IMR-90 (cell line): ENCODE measurements around the gene UBL7. TPM values are rescaled to one million over a fixed set of nuclear protein-coding genes. Genes with fewer than 3 reads are reported as not detected.

Experiments
- ATAC-seq: fragments of 200-7000 bp; cut with Tn5 transposase; 2 replicates; pipeline ENCODE4 v1.9.1; 2020; ENCODE audit warnings: low read depth, mild to moderate bottlenecking, moderate library complexity
- BruUV-seq: library from RNA; stranded (reverse); fragments of 400-500 nt; replicated peaks from 2 replicates; lab custom pipeline; 2021; lab: Mats Ljungman, UMichigan
- CTCF ChIA-PET: fragments of 300-600 bp; formaldehyde crosslinking; extraction: SDS; loops from one replicate; lab custom pipeline; 2021; ENCODE audit warnings: antibody characterized with exemption; lab: Yijun Ruan, JAX
- POLR2A ChIA-PET: fragments of 300-600 bp; sonication (Branson Sonifier 250); formaldehyde crosslinking; loops from one replicate; lab custom pipeline; 2022; ENCODE audit warnings: antibody characterized with exemption; ENCODE audit not compliant: unreplicated experiment; lab: Charles Lee
- DNase-seq: peaks from one replicate; pipeline ENCODE4 v3.0.0; 2013
- H2AFZ ChIP-seq: replicated peaks from 2 replicates; pipeline ENCODE3; 2013; ENCODE audit warnings: low read length, mild to moderate bottlenecking; ENCODE audit not compliant: poor library complexity
- H2AK5ac ChIP-seq: 2 replicates; pipeline ENCODE4 v1.6.1; 2013; ENCODE audit warnings: low read depth, low read length, inconsistent platforms
- H2AK9ac ChIP-seq: replicated peaks from 2 replicates; pipeline ENCODE3; 2013; ENCODE audit warnings: mild to moderate bottlenecking, low read depth, low read length, moderate library complexity; ENCODE audit not compliant: poor library complexity
- H2BK120ac ChIP-seq: 2 replicates; pipeline ENCODE4 v1.6.1; 2013; ENCODE audit warnings: low read depth, low read length, inconsistent platforms
- H2BK15ac ChIP-seq: 3 replicates; pipeline ENCODE4 v1.6.1; 2013; ENCODE audit warnings: low read depth, low read length, inconsistent platforms
- H2BK20ac ChIP-seq: 2 replicates; pipeline ENCODE4 v1.6.1; 2013; ENCODE audit warnings: low read depth, mild to moderate bottlenecking, inconsistent platforms, low read length, moderate library complexity
- H2BK5ac ChIP-seq: 2 replicates; pipeline ENCODE4 v1.6.1; 2013; ENCODE audit warnings: mild to moderate bottlenecking, low read depth, low read length, inconsistent platforms; ENCODE audit not compliant: poor library complexity, severe bottlenecking
- H3K14ac ChIP-seq: replicated peaks from 2 replicates; pipeline ENCODE4 v1.6.1; 2013; ENCODE audit warnings: low read depth, low read length, inconsistent platforms
- H3K18ac ChIP-seq: 2 replicates; pipeline ENCODE4 v1.6.1; 2013; ENCODE audit warnings: low read depth, low read length, control low read depth
- H3K23ac ChIP-seq: 2 replicates; pipeline ENCODE4 v1.6.1; 2013; ENCODE audit warnings: low read depth, low read length, inconsistent platforms
- H3K27ac ChIP-seq: 2 replicates; pipeline ENCODE4 v1.5.1; 2013; ENCODE audit warnings: mild to moderate bottlenecking, control low read depth, low read length; ENCODE audit not compliant: insufficient read depth
- H3K27me3 ChIP-seq: 2 replicates; pipeline ENCODE4 v1.6.1; 2013; ENCODE audit warnings: low read length; ENCODE audit not compliant: control insufficient read depth, insufficient read depth
- H3K36me3 ChIP-seq: 2 replicates; pipeline ENCODE4 v1.6.1; 2013; ENCODE audit warnings: low read length, mixed read lengths; ENCODE audit not compliant: control insufficient read depth, insufficient read depth
- H3K4ac ChIP-seq: 2 replicates; pipeline ENCODE4 v1.6.1; 2013; ENCODE audit warnings: low read depth, low read length, inconsistent platforms
- H3K4me1 ChIP-seq: 2 replicates; pipeline ENCODE4 v1.6.1; 2013; ENCODE audit warnings: low read length, mixed read lengths; ENCODE audit not compliant: control insufficient read depth, insufficient read depth
- H3K4me2 ChIP-seq: 2 replicates; pipeline ENCODE4 v1.6.1; 2013; ENCODE audit warnings: low read depth, mild to moderate bottlenecking, control low read depth, low read length, moderate library complexity
- H3K4me3 ChIP-seq: 2 replicates; pipeline ENCODE4 v1.5.1; 2013; ENCODE audit warnings: low read depth, mild to moderate bottlenecking, control low read depth, low read length, moderate library complexity; ENCODE audit not compliant: insufficient read depth
- H3K56ac ChIP-seq: 2 replicates; pipeline ENCODE4 v1.6.1; 2013; ENCODE audit warnings: low read length, inconsistent platforms; ENCODE audit not compliant: insufficient read depth; ENCODE audit errors: extremely low read depth
- H3K79me1 ChIP-seq, 2 experiments: 2 replicates each; pipeline ENCODE4 v1.6.1; 2013; ENCODE audit warnings: low read length in 2 of 2, inconsistent platforms in 1 of 2, low read depth in 1 of 2
- H3K9ac ChIP-seq: 2 replicates; pipeline ENCODE4 v1.6.1; 2013; ENCODE audit warnings: low read depth, low read length, control low read depth
- H3K9me1 ChIP-seq: 2 replicates; pipeline ENCODE4 v1.6.1; 2013; ENCODE audit warnings: low read length, inconsistent platforms; ENCODE audit not compliant: insufficient read depth
- H3K9me3 ChIP-seq: 2 replicates; pipeline ENCODE4 v1.6.1; 2013; ENCODE audit warnings: low read length; ENCODE audit not compliant: control insufficient read depth, insufficient read depth
- H4K20me1 ChIP-seq: 2 replicates; pipeline ENCODE4 v1.6.1; 2013; ENCODE audit warnings: low read length, inconsistent platforms; ENCODE audit not compliant: insufficient read depth
- H4K5ac ChIP-seq: 2 replicates; pipeline ENCODE4 v1.6.1; 2013; ENCODE audit warnings: mild to moderate bottlenecking, low read depth, low read length, control low read depth
- H4K8ac ChIP-seq, 2 experiments: 2 replicates each; pipeline ENCODE4 v1.6.1; 2013; ENCODE audit warnings: low read depth in 2 of 2, low read length in 2 of 2, control low read depth in 1 of 2, inconsistent platforms in 1 of 2
- H4K91ac ChIP-seq: 2 replicates; pipeline ENCODE4 v1.6.1; 2013; ENCODE audit warnings: low read depth, low read length, inconsistent platforms; ENCODE audit not compliant: insufficient read depth
- BHLHE40 ChIP-seq: fragments of 150-350 bp; IDR thresholded peaks from 2 replicates; pipeline ENCODE4 v1.6.1; 2016; ENCODE audit warnings: mild to moderate bottlenecking, low read depth, low read length
- CEBPB ChIP-seq: IDR thresholded peaks from 2 replicates; pipeline ENCODE4 v1.6.1; 2012; ENCODE audit warnings: low read depth, low read length, improper control_type of control experiment
- CHD1 ChIP-seq: IDR thresholded peaks from 2 replicates; pipeline ENCODE4 v1.6.1; 2012; ENCODE audit warnings: low read depth, low read length, improper control_type of control experiment
- FOS ChIP-seq: fragments of 150-350 bp; IDR thresholded peaks from 2 replicates; pipeline ENCODE4 v1.6.1; 2016; ENCODE audit warnings: low read depth, low read length
- MAFK ChIP-seq: IDR thresholded peaks from 2 replicates; pipeline ENCODE4 v1.6.1; 2012; ENCODE audit warnings: low read depth, low read length, improper control_type of control experiment
- MAZ ChIP-seq: IDR thresholded peaks from 2 replicates; pipeline ENCODE4 v1.6.1; 2012; ENCODE audit warnings: low read depth, mild to moderate bottlenecking, low read length, improper control_type of control experiment, moderate library complexity, borderline replicate concordance
- MXI1 ChIP-seq: IDR thresholded peaks from 2 replicates; pipeline ENCODE4 v1.6.1; 2012; ENCODE audit warnings: low read depth, mild to moderate bottlenecking, low read length, moderate library complexity, borderline replicate concordance
- NFE2L2 ChIP-seq: fragments of 150-350 bp; IDR thresholded peaks from 2 replicates; pipeline ENCODE4 v1.6.1; 2016; ENCODE audit warnings: low read depth, mild to moderate bottlenecking, low read length
- POLR2A ChIP-seq: IDR thresholded peaks from 2 replicates; pipeline ENCODE4 v1.6.1; 2012; ENCODE audit warnings: mild to moderate bottlenecking, low read depth, low read length
- RAD21 ChIP-seq: IDR thresholded peaks from 2 replicates; pipeline ENCODE4 v1.6.1; 2012; ENCODE audit warnings: low read length, improper control_type of control experiment
- RFX5 ChIP-seq: IDR thresholded peaks from 2 replicates; pipeline ENCODE4 v1.8.0; 2012; ENCODE audit warnings: low read depth, mild to moderate bottlenecking, low read length, moderate library complexity
- WGBS, 2 experiments: methylation state at CpG; one replicate each; pipeline versions ENCODE4 v1.1.5 to v1.1.7; 2013; ENCODE audit warnings: missing lambda C conversion rate in 2 of 2; ENCODE audit not compliant: insufficient read length in 1 of 2; ENCODE audit errors: extremely low coverage in 2 of 2; 5-methylcytosine and 5-hydroxymethylcytosine counted together
- dilution Hi-C: fragments of 300-500 bp; cut with HindIII; formaldehyde crosslinking; loops from one replicate; pipeline ENCODE4 v1.14.3; 2018; ENCODE audit warnings: low sequenced_read_pairs; ENCODE audit not compliant: unreplicated experiment
- in situ Hi-C: fragments of 300-500 bp; cut with MboI; formaldehyde crosslinking; loops from 3 replicates; pipeline ENCODE4 v1.14.3; 2019; ENCODE audit warnings: low sequenced_read_pairs, inconsistent platforms, mixed read lengths
- intact Hi-C: fragments of 100-400 bp; cut with micrococcal nuclease; formaldehyde crosslinking; loops from 2 replicates; pipeline ENCODE4 v1.10.0; 2022
- polyA plus RNA-seq, 3 experiments: library from polyadenylated mRNA; depleted of rRNA; stranded (reverse); fragments of >200 nt; gene quantifications; 2 replicates each; pipeline ENCODE4 v1.2.3, GENCODE V29; 2012; ENCODE audit warnings: low replicate concordance in 1 of 3
- total RNA-seq: library from RNA; depleted of rRNA; stranded (reverse); fragments of >200 nt; gene quantifications from 2 replicates; pipeline ENCODE4 v1.2.3, GENCODE V29; 2012
- TF ChIP-seq, protein P1 (sequence below): fragments of 150-350 bp; IDR thresholded peaks from 2 replicates; pipeline ENCODE4 v1.6.1; 2017; ENCODE audit warnings: mild to moderate bottlenecking, antibody characterized with exemption, low read length, low read depth
- TF ChIP-seq, protein P2 (sequence below): conservative IDR thresholded peaks from 2 replicates; pipeline ENCODE4 v1.5.1; 2012; ENCODE audit warnings: mild to moderate bottlenecking, low read depth, low read length, improper control_type of control experiment
- TF ChIP-seq, protein P3 (sequence below): fragments of 150-350 bp; IDR thresholded peaks from 2 replicates; pipeline ENCODE4 v1.6.1; 2016; ENCODE audit warnings: low read depth, mild to moderate bottlenecking, low read length, moderate library complexity, borderline replicate concordance

The UBL7 gene
- total and polyA plus RNA-seq, 2 of the 4 experiments (the other 2 are of a cell fraction) = 68.1 to 78.4 TPM

DNA sequence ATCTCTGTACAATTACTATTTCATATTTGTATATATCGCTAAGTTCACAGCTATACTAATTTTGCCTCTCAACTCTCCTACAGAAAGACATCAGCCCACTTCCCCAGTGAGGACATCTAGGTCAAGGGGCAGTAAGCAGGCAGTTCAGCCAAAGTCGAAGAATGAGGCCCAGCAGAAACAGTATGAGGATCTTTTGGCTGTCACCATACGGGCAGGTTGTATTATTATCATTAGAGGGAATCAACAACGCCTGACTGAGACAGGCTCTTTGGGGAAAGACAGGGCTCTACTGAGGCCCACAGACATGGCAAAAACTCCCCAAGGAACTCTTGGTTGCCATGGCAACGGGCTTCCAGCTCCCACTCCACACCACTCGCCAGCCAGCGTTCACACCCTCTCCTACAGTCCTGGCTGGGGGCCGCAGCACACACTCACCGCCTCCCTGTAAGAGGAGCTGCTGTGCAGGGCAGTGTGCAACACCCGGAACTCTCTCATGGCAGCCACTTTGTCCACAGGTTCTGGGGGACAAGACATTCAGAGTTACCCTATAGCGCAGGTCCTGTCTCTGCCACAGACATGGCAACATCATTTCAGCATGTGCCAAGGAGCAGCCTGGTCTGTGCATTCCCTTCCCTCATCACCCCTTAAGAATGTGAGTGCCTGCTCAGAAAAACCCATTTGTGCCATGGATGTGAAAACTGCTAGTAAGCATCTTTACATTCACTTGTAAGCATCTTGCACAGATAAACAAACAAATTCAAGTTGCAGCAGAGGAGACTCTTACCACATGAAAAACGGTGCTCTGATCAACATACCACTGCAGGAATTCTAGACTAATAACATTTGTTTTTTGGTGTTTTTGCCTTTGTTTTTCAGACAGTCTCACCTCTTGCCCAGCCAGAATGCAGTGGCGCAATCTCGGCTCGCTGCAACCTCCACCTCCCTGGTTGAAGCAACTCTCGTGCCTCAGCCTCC, 8.8 kb downstream of the UBL7 start:
- H3K9me3 ChIP-seq = no peaks in the 10 kb centered on the region
- H3K4me2 ChIP-seq = no peak overlapping the region
- no peak for ATAC-seq
- peaks cover 3% of the 10 kb centered on the region for H3K9me1 ChIP-seq
- no peak overlapping the region for H2BK5ac ChIP-seq
- no peaks in the 10 kb centered on the region for H3K27me3 ChIP-seq
- no TSS peak for BruUV-seq
- no peak overlapping the region for H3K9ac ChIP-seq
- no peak overlapping the region for H4K91ac ChIP-seq
- peaks cover 2% of the 10 kb centered on the region; the same call in 1 of the 2 replicates for H3K4me1 ChIP-seq
- H3K56ac ChIP-seq = no peak overlapping the region
- ChIA-PET CTCF (no interaction called here), POLR2A (no interaction called here)
- no peak overlapping the region for H2BK120ac ChIP-seq
- H4K20me1 ChIP-seq = no peaks in the 10 kb centered on the region
- H3K36me3 ChIP-seq = peaks cover 45% of the 10 kb centered on the region
- no peak for TF ChIP-seq RAD21
- TF ChIP-seq CHD1 = no peak
- TF ChIP-seq, protein P1, sequence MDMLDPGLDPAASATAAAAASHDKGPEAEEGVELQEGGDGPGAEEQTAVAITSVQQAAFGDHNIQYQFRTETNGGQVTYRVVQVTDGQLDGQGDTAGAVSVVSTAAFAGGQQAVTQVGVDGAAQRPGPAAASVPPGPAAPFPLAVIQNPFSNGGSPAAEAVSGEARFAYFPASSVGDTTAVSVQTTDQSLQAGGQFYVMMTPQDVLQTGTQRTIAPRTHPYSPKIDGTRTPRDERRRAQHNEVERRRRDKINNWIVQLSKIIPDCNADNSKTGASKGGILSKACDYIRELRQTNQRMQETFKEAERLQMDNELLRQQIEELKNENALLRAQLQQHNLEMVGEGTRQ = no peak
- TF ChIP-seq NFE2L2 = no peak
- TF ChIP-seq, protein P2, sequence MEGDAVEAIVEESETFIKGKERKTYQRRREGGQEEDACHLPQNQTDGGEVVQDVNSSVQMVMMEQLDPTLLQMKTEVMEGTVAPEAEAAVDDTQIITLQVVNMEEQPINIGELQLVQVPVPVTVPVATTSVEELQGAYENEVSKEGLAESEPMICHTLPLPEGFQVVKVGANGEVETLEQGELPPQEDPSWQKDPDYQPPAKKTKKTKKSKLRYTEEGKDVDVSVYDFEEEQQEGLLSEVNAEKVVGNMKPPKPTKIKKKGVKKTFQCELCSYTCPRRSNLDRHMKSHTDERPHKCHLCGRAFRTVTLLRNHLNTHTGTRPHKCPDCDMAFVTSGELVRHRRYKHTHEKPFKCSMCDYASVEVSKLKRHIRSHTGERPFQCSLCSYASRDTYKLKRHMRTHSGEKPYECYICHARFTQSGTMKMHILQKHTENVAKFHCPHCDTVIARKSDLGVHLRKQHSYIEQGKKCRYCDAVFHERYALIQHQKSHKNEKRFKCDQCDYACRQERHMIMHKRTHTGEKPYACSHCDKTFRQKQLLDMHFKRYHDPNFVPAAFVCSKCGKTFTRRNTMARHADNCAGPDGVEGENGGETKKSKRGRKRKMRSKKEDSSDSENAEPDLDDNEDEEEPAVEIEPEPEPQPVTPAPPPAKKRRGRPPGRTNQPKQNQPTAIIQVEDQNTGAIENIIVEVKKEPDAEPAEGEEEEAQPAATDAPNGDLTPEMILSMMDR = no peak
- no peak for TF ChIP-seq POLR2A
- TF ChIP-seq RFX5 = no peak
- no peak for TF ChIP-seq MXI1
- TF ChIP-seq CEBPB = no peak
- no peak for TF ChIP-seq FOS
- no peak for TF ChIP-seq MAZ
- no peak for TF ChIP-seq BHLHE40
- TF ChIP-seq MAFK = no peak
- TF ChIP-seq, protein P3, sequence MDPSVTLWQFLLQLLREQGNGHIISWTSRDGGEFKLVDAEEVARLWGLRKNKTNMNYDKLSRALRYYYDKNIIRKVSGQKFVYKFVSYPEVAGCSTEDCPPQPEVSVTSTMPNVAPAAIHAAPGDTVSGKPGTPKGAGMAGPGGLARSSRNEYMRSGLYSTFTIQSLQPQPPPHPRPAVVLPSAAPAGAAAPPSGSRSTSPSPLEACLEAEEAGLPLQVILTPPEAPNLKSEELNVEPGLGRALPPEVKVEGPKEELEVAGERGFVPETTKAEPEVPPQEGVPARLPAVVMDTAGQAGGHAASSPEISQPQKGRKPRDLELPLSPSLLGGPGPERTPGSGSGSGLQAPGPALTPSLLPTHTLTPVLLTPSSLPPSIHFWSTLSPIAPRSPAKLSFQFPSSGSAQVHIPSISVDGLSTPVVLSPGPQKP = no peak
- intact Hi-C loops = no loop called here
- H3K18ac ChIP-seq = no peak overlapping the region
- dilution Hi-C loops = no loop called here
- no peak overlapping the region for H3K23ac ChIP-seq
- H2BK15ac ChIP-seq = no peak overlapping the region
- H4K8ac ChIP-seq = no peak overlapping the region
- 0 out of 4 replicates have a peak, but pooled peaks cover 0 to 6% of the 10 kb centered on the region in 2 experiments for H3K79me1 ChIP-seq
- H2BK20ac ChIP-seq = no peak overlapping the region
- H3K14ac ChIP-seq = no peak overlapping the region
- no peak overlapping the region for H3K4ac ChIP-seq
- no peak for DNase-seq
- WGBS, 2 experiments = 90% methylated on average over 6 of the region's 16 CpGs; no CpG with 5 or more reads in 1 of the 2 experiments
- no peak overlapping the region for H3K4me3 ChIP-seq
- no peak overlapping the region for H2AFZ ChIP-seq
- no peak overlapping the region for H2AK9ac ChIP-seq
- H4K5ac ChIP-seq = no peak overlapping the region
- in situ Hi-C loops = no loop called here
- no peak overlapping the region for H3K27ac ChIP-seq
- no peak overlapping the region for H2AK5ac ChIP-seq
